ENCODE results near the gene COL16A1.
A peak's percentile ranks its signal among the peaks of the same experiment; 100 is the strongest.

The COL16A1 gene

GRCh38 chr1:31642366-31642765 is 61.5 kb downstream of the COL16A1 start:
- Histone ChIP-seq H2BK15ac (replicated peaks; ENCODE audit: low read depth) (no peak overlapping the region), H3K79me1 (ENCODE audit: low read length) (peaks cover 18% of the 10 kb centered on the region), H3K56ac (ENCODE audit: low read length) (peak overlapping the region; percentile 30), H3K79me2 (ENCODE audit: control insufficient read depth, insufficient read depth, low read length) (peaks cover 16% of the 10 kb centered on the region), H4K8ac (ENCODE audit: low read depth, low read length) (no peak overlapping the region), H3K4me3 (ENCODE audit: low read length) (no peak overlapping the region), H3K36me3 (ENCODE audit: control insufficient read depth, insufficient read depth, low read length) (no peaks in the 10 kb centered on the region), H3K9ac (ENCODE audit: low read length) (peak overlapping the region; percentile 24), H2AK5ac (ENCODE audit: low read length) (no peak overlapping the region), H2BK120ac (ENCODE audit: low read depth, low read length) (no peak overlapping the region), H3K4ac (ENCODE audit: low read depth, low read length) (no peak overlapping the region), H4K5ac (ENCODE audit: low read length) (no peak overlapping the region), H3K27ac (ENCODE audit: low read depth, low read length) (peak overlapping the region; percentile 36), H3K4me2 (ENCODE audit: low read length) (no peak overlapping the region), H3K27me3 (ENCODE audit: insufficient read depth, low read length, poor library complexity) (no peaks in the 10 kb centered on the region), H3K23ac (ENCODE audit: low read length) (no peak overlapping the region), H3K4me1 (ENCODE audit: control insufficient read depth, low read depth, low read length) (peaks cover 7% of the 10 kb centered on the region), H3K18ac (ENCODE audit: low read length) (no peak overlapping the region), H2BK5ac (ENCODE audit: low read length) (no peak overlapping the region)
- peak; percentile 72 for DNase-seq
- no CpG with 5 or more reads among the region's 4 CpGs for WGBS (ENCODE audit: extremely low coverage, insufficient coverage, low lambda C conversion rate)

GRCh38 chr1:31640964-31641363 is 62.9 kb downstream of the COL16A1 start:
- no peak overlapping the region for H2BK15ac ChIP-seq (replicated peaks; ENCODE audit: low read depth)
- H3K79me1 ChIP-seq (ENCODE audit: low read length) = peaks cover 19% of the 10 kb centered on the region
- H3K4me3 ChIP-seq (ENCODE audit: low read length) = no peak overlapping the region
- H3K27ac ChIP-seq (ENCODE audit: low read depth, low read length) = no peak overlapping the region
- peak overlapping the region; percentile 5 for H3K9ac ChIP-seq (ENCODE audit: low read length)
- no peak overlapping the region for H3K4me2 ChIP-seq (ENCODE audit: low read length)
- peak; percentile 35 for DNase-seq
- no peaks in the 10 kb centered on the region for H3K36me3 ChIP-seq (ENCODE audit: control insufficient read depth, insufficient read depth, low read length)
- no peak overlapping the region for H3K23ac ChIP-seq (ENCODE audit: low read length)
- H3K4ac ChIP-seq (ENCODE audit: low read depth, low read length) = no peak overlapping the region
- no peak overlapping the region for H2BK5ac ChIP-seq (ENCODE audit: low read length)
- H3K56ac ChIP-seq (ENCODE audit: low read length) = peak overlapping the region; percentile 4
- H2BK120ac ChIP-seq (ENCODE audit: low read depth, low read length) = no peak overlapping the region
- no peaks in the 10 kb centered on the region for H3K27me3 ChIP-seq (ENCODE audit: insufficient read depth, low read length, poor library complexity)
- H4K5ac ChIP-seq (ENCODE audit: low read length) = no peak overlapping the region
- H3K79me2 ChIP-seq (ENCODE audit: control insufficient read depth, insufficient read depth, low read length) = peaks cover 18% of the 10 kb centered on the region
- no peak overlapping the region for H2AK5ac ChIP-seq (ENCODE audit: low read length)
- no peak overlapping the region for H4K8ac ChIP-seq (ENCODE audit: low read depth, low read length)
- no peak overlapping the region for H3K18ac ChIP-seq (ENCODE audit: low read length)
- peaks cover 7% of the 10 kb centered on the region for H3K4me1 ChIP-seq (ENCODE audit: control insufficient read depth, low read depth, low read length)
- WGBS (ENCODE audit: extremely low coverage, insufficient coverage, low lambda C conversion rate) = no CpG with 5 or more reads among the region's 4 CpGs

GRCh38 chr1:31640179-31640578 is 63.6 kb downstream of the COL16A1 start:
- H3K27ac ChIP-seq (ENCODE audit: low read depth, low read length) = no peak overlapping the region
- H3K27me3 ChIP-seq (ENCODE audit: insufficient read depth, low read length, poor library complexity) = no peaks in the 10 kb centered on the region
- H2AK5ac ChIP-seq (ENCODE audit: low read length) = no peak overlapping the region
- no peak overlapping the region for H3K4me2 ChIP-seq (ENCODE audit: low read length)
- no peak for DNase-seq
- H3K4me3 ChIP-seq (ENCODE audit: low read length) = no peak overlapping the region
- H3K4ac ChIP-seq (ENCODE audit: low read depth, low read length) = no peak overlapping the region
- H2BK5ac ChIP-seq (ENCODE audit: low read length) = no peak overlapping the region
- H4K8ac ChIP-seq (ENCODE audit: low read depth, low read length) = no peak overlapping the region
- no peak overlapping the region for H3K56ac ChIP-seq (ENCODE audit: low read length)
- no peak overlapping the region for H3K23ac ChIP-seq (ENCODE audit: low read length)
- H3K36me3 ChIP-seq (ENCODE audit: control insufficient read depth, insufficient read depth, low read length) = no peaks in the 10 kb centered on the region
- peaks cover 21% of the 10 kb centered on the region for H3K79me1 ChIP-seq (ENCODE audit: low read length)
- H2BK120ac ChIP-seq (ENCODE audit: low read depth, low read length) = no peak overlapping the region
- H4K5ac ChIP-seq (ENCODE audit: low read length) = no peak overlapping the region
- peaks cover 3% of the 10 kb centered on the region for H3K4me1 ChIP-seq (ENCODE audit: control insufficient read depth, low read depth, low read length)
- no peak overlapping the region for H3K18ac ChIP-seq (ENCODE audit: low read length)
- no peak overlapping the region for H2BK15ac ChIP-seq (replicated peaks; ENCODE audit: low read depth)
- no peak overlapping the region for H3K9ac ChIP-seq (ENCODE audit: low read length)
- peaks cover 18% of the 10 kb centered on the region for H3K79me2 ChIP-seq (ENCODE audit: control insufficient read depth, insufficient read depth, low read length)

GRCh38 chr1:31639543-31639942 is 64.3 kb downstream of the COL16A1 start:
- Histone ChIP-seq H3K79me2 (ENCODE audit: control insufficient read depth, insufficient read depth, low read length) (peaks cover 18% of the 10 kb centered on the region), H2BK120ac (ENCODE audit: low read depth, low read length) (no peak overlapping the region), H3K9ac (ENCODE audit: low read length) (no peak overlapping the region), H3K4me3 (ENCODE audit: low read length) (no peak overlapping the region), H3K18ac (ENCODE audit: low read length) (no peak overlapping the region), H3K4ac (ENCODE audit: low read depth, low read length) (no peak overlapping the region), H3K23ac (ENCODE audit: low read length) (no peak overlapping the region), H3K36me3 (ENCODE audit: control insufficient read depth, insufficient read depth, low read length) (no peaks in the 10 kb centered on the region), H2BK15ac (replicated peaks; ENCODE audit: low read depth) (no peak overlapping the region), H3K27me3 (ENCODE audit: insufficient read depth, low read length, poor library complexity) (no peaks in the 10 kb centered on the region), H3K4me2 (ENCODE audit: low read length) (no peak overlapping the region), H3K79me1 (ENCODE audit: low read length) (peaks cover 21% of the 10 kb centered on the region), H2BK5ac (ENCODE audit: low read length) (no peak overlapping the region), H3K4me1 (ENCODE audit: control insufficient read depth, low read depth, low read length) (peaks cover 3% of the 10 kb centered on the region), H4K8ac (ENCODE audit: low read depth, low read length) (no peak overlapping the region), H3K56ac (ENCODE audit: low read length) (no peak overlapping the region), H2AK5ac (ENCODE audit: low read length) (no peak overlapping the region), H4K5ac (ENCODE audit: low read length) (no peak overlapping the region), H3K27ac (ENCODE audit: low read depth, low read length) (no peak overlapping the region)
- DNase-seq = no peak
- WGBS (ENCODE audit: extremely low coverage, insufficient coverage, low lambda C conversion rate) = no CpG with 5 or more reads among the region's 5 CpGs

- Histone ChIP-seq H2AK5ac (ENCODE audit: low read length) (no peak overlapping the region), H3K27me3 (ENCODE audit: insufficient read depth, low read length, poor library complexity) (no peaks in the 10 kb centered on the region), H3K4me3 (ENCODE audit: low read length) (no peak overlapping the region), H3K36me3 (ENCODE audit: control insufficient read depth, insufficient read depth, low read length) (no peaks in the 10 kb centered on the region), H3K79me1 (ENCODE audit: low read length) (peaks cover 14% of the 10 kb centered on the region), H3K4me2 (ENCODE audit: low read length) (no peak overlapping the region), H3K4me1 (ENCODE audit: control insufficient read depth, low read depth, low read length) (no peaks in the 10 kb centered on the region), H4K8ac (ENCODE audit: low read depth, low read length) (no peak overlapping the region), H4K5ac (ENCODE audit: low read length) (no peak overlapping the region), H2BK15ac (replicated peaks; ENCODE audit: low read depth) (no peak overlapping the region), H3K56ac (ENCODE audit: low read length) (no peak overlapping the region), H3K9ac (ENCODE audit: low read length) (no peak overlapping the region), H3K79me2 (ENCODE audit: control insufficient read depth, insufficient read depth, low read length) (peaks cover 9% of the 10 kb centered on the region), H3K23ac (ENCODE audit: low read length) (no peak overlapping the region), H3K18ac (ENCODE audit: low read length) (no peak overlapping the region), H3K4ac (ENCODE audit: low read depth, low read length) (no peak overlapping the region), H2BK120ac (ENCODE audit: low read depth, low read length) (no peak overlapping the region), H2BK5ac (ENCODE audit: low read length) (no peak overlapping the region), H3K27ac (ENCODE audit: low read depth, low read length) (no peak overlapping the region)
- no CpG with 5 or more reads among the region's 5 CpGs for WGBS (ENCODE audit: extremely low coverage, insufficient coverage, low lambda C conversion rate)
- no peak for DNase-seq
Measured at GRCh38 chr1:31637915-31638673, 65.7 kb downstream of the COL16A1 start.

GRCh38 chr1:31633117-31633516 is 70.7 kb downstream of the COL16A1 start:
- H3K56ac ChIP-seq (ENCODE audit: low read length) = no peak overlapping the region
- no peak overlapping the region for H2BK5ac ChIP-seq (ENCODE audit: low read length)
- H3K23ac ChIP-seq (ENCODE audit: low read length) = no peak overlapping the region
- peak; percentile 63 for DNase-seq
- H4K8ac ChIP-seq (ENCODE audit: low read depth, low read length) = no peak overlapping the region
- no peaks in the 10 kb centered on the region for H3K27me3 ChIP-seq (ENCODE audit: insufficient read depth, low read length, poor library complexity)
- H2BK120ac ChIP-seq (ENCODE audit: low read depth, low read length) = no peak overlapping the region
- no peak overlapping the region for H2BK15ac ChIP-seq (replicated peaks; ENCODE audit: low read depth)
- H4K5ac ChIP-seq (ENCODE audit: low read length) = no peak overlapping the region
- no peak overlapping the region for H3K18ac ChIP-seq (ENCODE audit: low read length)
- no peak overlapping the region for H3K27ac ChIP-seq (ENCODE audit: low read depth, low read length)
- no peaks in the 10 kb centered on the region for H3K4me1 ChIP-seq (ENCODE audit: control insufficient read depth, low read depth, low read length)
- no peak overlapping the region for H3K4me2 ChIP-seq (ENCODE audit: low read length)
- peaks cover 5% of the 10 kb centered on the region for H3K79me1 ChIP-seq (ENCODE audit: low read length)
- H2AK5ac ChIP-seq (ENCODE audit: low read length) = no peak overlapping the region
- H3K9ac ChIP-seq (ENCODE audit: low read length) = no peak overlapping the region
- no peak overlapping the region for H3K4ac ChIP-seq (ENCODE audit: low read depth, low read length)
- H3K79me2 ChIP-seq (ENCODE audit: control insufficient read depth, insufficient read depth, low read length) = peaks cover 3% of the 10 kb centered on the region
- no peak overlapping the region for H3K4me3 ChIP-seq (ENCODE audit: low read length)
- H3K36me3 ChIP-seq (ENCODE audit: control insufficient read depth, insufficient read depth, low read length) = peaks cover 2% of the 10 kb centered on the region
- no CpG with 5 or more reads among the region's 4 CpGs for WGBS (ENCODE audit: extremely low coverage, insufficient coverage, low lambda C conversion rate)
